ENCODE measurements around the gene RGS14. TPM values are rescaled to one million over a fixed set of nuclear protein-coding genes. Genes with fewer than 3 reads are reported as not detected.

Gene RGS14
- total and polyA plus RNA-seq, 2 experiments from 2014 or later: 23.5 to 37.9 TPM

DNA sequence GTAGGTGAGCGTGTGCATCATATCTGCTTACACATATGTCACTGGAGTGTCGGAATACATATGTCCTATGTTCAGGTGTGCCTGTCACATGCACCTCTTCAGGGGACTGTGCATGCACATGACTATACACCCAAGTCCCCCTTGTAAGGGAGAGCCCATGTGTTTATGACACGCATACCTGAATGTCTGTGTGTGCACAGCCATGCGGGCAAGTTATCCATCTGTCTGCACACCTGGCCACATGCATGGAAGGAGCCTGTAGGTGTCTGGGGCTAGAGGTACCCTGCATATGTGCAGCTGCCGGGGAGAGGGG is 622 bp upstream of the RGS14 start:
- no peak overlapping the region for H3K27ac Mint-ChIP-seq
- Histone ChIP-seq H4K20me1 (replicated peaks; ENCODE audit: insufficient read depth) (no peaks in the 10 kb centered on the region), H3K4me1 (ENCODE audit: insufficient read depth) (peaks cover 3% of the 10 kb centered on the region), H3K9me2 (ENCODE audit: insufficient read depth) (peaks cover 4% of the 10 kb centered on the region; the same call in 1 of the 2 replicates), H3K27ac (ENCODE audit: low read depth) (no peak overlapping the region), H3F3A (replicated peaks; ENCODE audit: low read depth) (0 out of 2 replicates have a peak, but pooled peaks cover 2% of the 10 kb centered on the region), H3K79me2 (replicated peaks; ENCODE audit: insufficient read depth) (no peaks in the 10 kb centered on the region), H3K4me3 (no peak overlapping the region), H2AFZ (no peak overlapping the region), H3K4me2 (no peak overlapping the region), H3K27me3 (ENCODE audit: insufficient read depth) (peaks cover 2% of the 10 kb centered on the region), H3K36me3 (ENCODE audit: insufficient read depth) (no peaks in the 10 kb centered on the region)
- ATAC-seq (no peak), DNase-seq (ENCODE audit: low spot score) (no peak)
- no peaks in the 10 kb centered on the region for H3K36me3 Mint-ChIP-seq (ENCODE audit: low read depth)
- no peak for TF ChIP-seq ZNF114 (CRISPR knock-in tag; IDR thresholded peaks at IDR 0.05)
- TF ChIP-seq, protein P1, sequence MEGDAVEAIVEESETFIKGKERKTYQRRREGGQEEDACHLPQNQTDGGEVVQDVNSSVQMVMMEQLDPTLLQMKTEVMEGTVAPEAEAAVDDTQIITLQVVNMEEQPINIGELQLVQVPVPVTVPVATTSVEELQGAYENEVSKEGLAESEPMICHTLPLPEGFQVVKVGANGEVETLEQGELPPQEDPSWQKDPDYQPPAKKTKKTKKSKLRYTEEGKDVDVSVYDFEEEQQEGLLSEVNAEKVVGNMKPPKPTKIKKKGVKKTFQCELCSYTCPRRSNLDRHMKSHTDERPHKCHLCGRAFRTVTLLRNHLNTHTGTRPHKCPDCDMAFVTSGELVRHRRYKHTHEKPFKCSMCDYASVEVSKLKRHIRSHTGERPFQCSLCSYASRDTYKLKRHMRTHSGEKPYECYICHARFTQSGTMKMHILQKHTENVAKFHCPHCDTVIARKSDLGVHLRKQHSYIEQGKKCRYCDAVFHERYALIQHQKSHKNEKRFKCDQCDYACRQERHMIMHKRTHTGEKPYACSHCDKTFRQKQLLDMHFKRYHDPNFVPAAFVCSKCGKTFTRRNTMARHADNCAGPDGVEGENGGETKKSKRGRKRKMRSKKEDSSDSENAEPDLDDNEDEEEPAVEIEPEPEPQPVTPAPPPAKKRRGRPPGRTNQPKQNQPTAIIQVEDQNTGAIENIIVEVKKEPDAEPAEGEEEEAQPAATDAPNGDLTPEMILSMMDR (conservative IDR thresholded peaks at IDR 0.05; ENCODE audit: low read depth in 2 of 2): no peak
- TF ChIP-seq CREB1 (CRISPR knock-in tag; IDR thresholded peaks at IDR 0.05; ENCODE audit: low read depth): no peak
- TF ChIP-seq EZH2 (IDR thresholded peaks at IDR 0.05; ENCODE audit: low read depth, unreplicated experiment): no peak
- TF ChIP-seq JUNB (IDR thresholded peaks at IDR 0.05; ENCODE audit: unreplicated experiment): no peak
- TF ChIP-seq ZNF462 (CRISPR knock-in tag; IDR thresholded peaks at IDR 0.05): no peak
- no peak for TF ChIP-seq EZH2phosphoT487 (IDR thresholded peaks at IDR 0.05; ENCODE audit: unreplicated experiment)
- TF ChIP-seq POLR2AphosphoS5 (IDR thresholded peaks at IDR 0.05; ENCODE audit: low read depth): no peak
- TF ChIP-seq STAT1 (IDR thresholded peaks at IDR 0.05; ENCODE audit: unreplicated experiment): no peak
- TF ChIP-seq ZNF331 (CRISPR knock-in tag; IDR thresholded peaks at IDR 0.05; ENCODE audit: low read depth): no peak
- TF ChIP-seq REST (IDR thresholded peaks at IDR 0.05; ENCODE audit: unreplicated experiment): no peak
- no peak for TF ChIP-seq NANOG (IDR thresholded peaks at IDR 0.05; ENCODE audit: borderline replicate concordance)
- TF ChIP-seq, protein P2, sequence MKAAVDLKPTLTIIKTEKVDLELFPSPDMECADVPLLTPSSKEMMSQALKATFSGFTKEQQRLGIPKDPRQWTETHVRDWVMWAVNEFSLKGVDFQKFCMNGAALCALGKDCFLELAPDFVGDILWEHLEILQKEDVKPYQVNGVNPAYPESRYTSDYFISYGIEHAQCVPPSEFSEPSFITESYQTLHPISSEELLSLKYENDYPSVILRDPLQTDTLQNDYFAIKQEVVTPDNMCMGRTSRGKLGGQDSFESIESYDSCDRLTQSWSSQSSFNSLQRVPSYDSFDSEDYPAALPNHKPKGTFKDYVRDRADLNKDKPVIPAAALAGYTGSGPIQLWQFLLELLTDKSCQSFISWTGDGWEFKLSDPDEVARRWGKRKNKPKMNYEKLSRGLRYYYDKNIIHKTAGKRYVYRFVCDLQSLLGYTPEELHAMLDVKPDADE (IDR thresholded peaks at IDR 0.05): no peak
- no peaks in the 10 kb centered on the region; the same call in 2 of the 3 replicates for H3K9me3 Mint-ChIP-seq
- H3K4me3 Mint-ChIP-seq: no peak overlapping the region
- H3K27me3 Mint-ChIP-seq (ENCODE audit: insufficient read depth, low read depth, poor library complexity): peaks cover 19% of the 10 kb centered on the region
- H3K4me1 Mint-ChIP-seq: peaks cover 11% of the 10 kb centered on the region; the same call in 2 of the 3 replicates

All from GM23338 (cell line).